Endothelial cell (in vitro differentiated cells): Measurements from ENCODE around the gene CCDC9. TPM values are rescaled to one million over a fixed set of nuclear protein-coding genes. Genes with fewer than 3 reads are reported as not detected.

ENCODE experiments used
- DNase-seq: peaks from one replicate; pipeline ENCODE4 v3.0.0; 2021; ENCODE audit warnings: low spot score
- H3K27ac Mint-ChIP-seq: one replicate; pipeline ENCODE4 v1.8.0; 2021; ENCODE audit warnings: mixed read lengths, inconsistent platforms; ENCODE audit not compliant: unreplicated experiment
- H3K27me3 Mint-ChIP-seq: one replicate; pipeline ENCODE4 v1.8.0; 2021; ENCODE audit warnings: mild to moderate bottlenecking, moderate library complexity, mixed read lengths, inconsistent platforms; ENCODE audit not compliant: unreplicated experiment
- H3K36me3 Mint-ChIP-seq: one replicate; pipeline ENCODE4 v1.8.0; 2021; ENCODE audit warnings: mild to moderate bottlenecking, low read depth, mixed read lengths, inconsistent platforms; ENCODE audit not compliant: unreplicated experiment
- H3K4me1 Mint-ChIP-seq: one replicate; pipeline ENCODE4 v1.8.0; 2021; ENCODE audit warnings: mild to moderate bottlenecking, mixed read lengths, inconsistent platforms; ENCODE audit not compliant: unreplicated experiment
- H3K4me3 Mint-ChIP-seq: one replicate; pipeline ENCODE4 v1.8.0; 2021; ENCODE audit warnings: mild to moderate bottlenecking, mixed read lengths, inconsistent platforms; ENCODE audit not compliant: unreplicated experiment
- H3K9me3 Mint-ChIP-seq: one replicate; pipeline ENCODE4 v1.8.0; 2021; ENCODE audit warnings: mixed read lengths, inconsistent platforms; ENCODE audit not compliant: unreplicated experiment
- CTCF ChIP-seq: fragments of 200-600 bp; sonication (generic); IDR thresholded peaks from one replicate; pipeline ENCODE4 v1.5.0; 2021; ENCODE audit warnings: antibody characterized with exemption; ENCODE audit not compliant: unreplicated experiment
- total RNA-seq: library from RNA; stranded (reverse); fragmentation: NEBNext Ultra II Directional; extraction: Animal tissue kit (Norgen Biotek cat#: 25700); gene quantifications from one replicate; pipeline ENCODE4 v1.2.1, GENCODE V29; 2021; ENCODE audit not compliant: unreplicated experiment

CCDC9 gene
- total RNA-seq, 1 donor from 2014 or later: 28.0 TPM

DNA sequence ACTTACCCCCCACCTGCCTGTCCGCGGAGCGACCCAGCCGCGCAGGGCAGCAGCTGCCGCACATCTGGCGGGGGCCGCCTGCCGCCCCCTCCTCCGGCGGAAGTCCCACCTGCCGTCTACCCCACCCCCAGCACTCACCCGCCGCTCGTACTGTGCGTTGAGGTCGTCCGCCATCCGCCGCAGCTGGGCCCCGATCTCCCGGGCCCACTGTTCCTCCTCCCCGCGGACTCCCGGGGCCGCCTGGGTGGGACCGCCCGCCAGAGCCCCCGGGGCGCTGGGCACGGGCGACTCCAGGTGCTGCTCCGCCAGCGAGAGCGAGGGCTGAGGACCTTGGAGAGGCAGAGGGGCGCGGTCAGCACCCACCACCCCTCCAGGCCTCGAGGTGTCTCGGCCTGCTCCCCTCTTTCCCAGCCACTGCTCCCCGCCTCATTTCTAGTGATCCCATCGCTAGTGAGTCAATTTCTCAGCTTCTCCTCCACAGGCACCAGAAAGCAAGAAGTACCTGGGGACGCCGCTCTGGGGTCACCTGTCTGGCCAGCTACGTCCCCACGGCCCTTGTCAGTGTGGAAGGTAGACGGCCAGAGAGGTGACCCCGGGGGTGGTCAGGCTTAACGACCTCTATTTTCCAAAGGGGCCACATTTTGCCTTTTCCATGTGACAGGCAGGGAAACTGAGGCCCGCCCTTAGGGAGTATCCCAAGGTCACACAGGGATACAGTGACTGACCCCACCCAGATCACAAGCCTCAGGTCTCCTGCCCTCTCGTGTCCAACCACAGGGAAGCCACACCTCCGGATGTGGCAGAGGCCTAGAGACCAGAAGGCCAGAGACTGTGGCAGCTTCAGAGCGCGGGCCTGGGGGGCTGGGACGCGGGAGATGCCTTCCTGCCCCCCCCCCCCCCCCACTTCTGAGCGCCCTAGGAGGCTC, 29.6 kb upstream of the CCDC9 start:
- Mint-ChIP-seq H3K4me3 (peak overlapping the region; percentile 42), H3K27me3 (peaks cover 12% of the 10 kb centered on the region), H3K4me1 (peaks cover 8% of the 10 kb centered on the region), H3K36me3 (peaks cover 5% of the 10 kb centered on the region), H3K9me3 (no peaks in the 10 kb centered on the region), H3K27ac (peak overlapping the region; percentile 90)
- DNase-seq: peak; percentile 53
- no peak for TF ChIP-seq CTCF

- TF ChIP-seq CTCF: no peak
- DNase-seq: peak; percentile 86
- Mint-ChIP-seq H3K4me3 (peak overlapping the region; percentile 87), H3K4me1 (peaks cover 15% of the 10 kb centered on the region), H3K36me3 (peaks cover 8% of the 10 kb centered on the region), H3K9me3 (no peaks in the 10 kb centered on the region), H3K27me3 (peaks cover 17% of the 10 kb centered on the region), H3K27ac (peak overlapping the region; percentile 77)
Measured at GRCh38 chr19:47227352-47228167, 28.8 kb upstream of the CCDC9 start.

GRCh38 chr19:47228168-47228936, 28.0 kb upstream of the CCDC9 start:
- Mint-ChIP-seq H3K4me3 (no peak overlapping the region), H3K27me3 (peaks cover 20% of the 10 kb centered on the region)
- no peak for DNase-seq

More at GRCh38 chr19:47228168-47228936, 28.0 kb upstream of the CCDC9 start:
- Mint-ChIP-seq H3K27ac (no peak overlapping the region), H3K9me3 (no peaks in the 10 kb centered on the region), H3K36me3 (peaks cover 12% of the 10 kb centered on the region), H3K4me1 (peaks cover 19% of the 10 kb centered on the region)
- TF ChIP-seq CTCF: no peak
